GM12873 (cell line): ENCODE measurements around the gene SORL1.

Experiments
- CTCF ChIP-seq: IDR thresholded peaks from 2 replicates; pipeline ENCODE4 v1.5.1; 2012; ENCODE audit warnings: low read depth, mild to moderate bottlenecking, moderate library complexity, low read length, control low read depth; ENCODE audit not compliant: insufficient read depth; ENCODE audit errors: missing control alignments

Gene SORL1

GRCh38 chr11:121540627-121541026, 88.5 kb downstream of the SORL1 start:
- TF ChIP-seq CTCF, result no peak

- no peak for TF ChIP-seq CTCF
These were observed 91.8 kb downstream of the SORL1 start for GRCh38 chr11:121543836-121544380.

- TF ChIP-seq CTCF, result no peak
These were observed 92.8 kb downstream of the SORL1 start for GRCh38 chr11:121544956-121545355.

- no peak for TF ChIP-seq CTCF
These were observed 95.5 kb downstream of the SORL1 start for GRCh38 chr11:121547574-121547973.

- no peak for TF ChIP-seq CTCF
These were observed 98.3 kb downstream of the SORL1 start for GRCh38 chr11:121550247-121551030.

GRCh38 chr11:121551463-121551862, 99.3 kb downstream of the SORL1 start:
- TF ChIP-seq CTCF, result no peak

GRCh38 chr11:121552154-121552553, 100.0 kb downstream of the SORL1 start:
- TF ChIP-seq CTCF, result no peak
